ENCODE data around the gene HS6ST3.

DNA sequence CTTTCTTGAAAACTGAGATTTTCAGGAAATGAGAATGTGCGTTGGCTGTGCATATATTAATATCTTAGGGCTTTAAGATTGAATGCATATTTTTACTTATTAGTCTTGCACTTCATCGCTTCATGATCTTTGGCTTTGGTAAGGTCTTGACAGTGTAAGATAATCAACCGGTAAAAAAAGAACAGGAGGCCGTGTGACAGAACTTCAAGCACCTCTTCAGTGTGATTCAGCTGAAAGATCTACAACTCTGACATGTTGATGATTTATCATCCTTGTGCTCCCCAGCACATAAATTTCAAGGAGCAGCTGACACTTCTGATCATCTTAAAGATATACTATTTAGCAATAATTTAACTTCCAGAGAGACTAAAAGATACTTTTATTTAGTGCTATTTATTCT lies 195.1 kb downstream of the HS6ST3 start:
- TF ChIP-seq HMG20A (CRISPR knock-in tag; IDR thresholded peaks at IDR 0.05; ENCODE audit: borderline replicate concordance) (no peak), ZC3H4 (CRISPR knock-in tag; IDR thresholded peaks at IDR 0.05; ENCODE audit: borderline replicate concordance) (no peak), POLR2AphosphoS5 (IDR thresholded peaks at IDR 0.05; ENCODE audit: low read depth, low read length) (no peak), BRCA1 (CRISPR knock-in tag; IDR thresholded peaks at IDR 0.05) (no peak), GLI4 (CRISPR knock-in tag; IDR thresholded peaks at IDR 0.05; ENCODE audit: borderline replicate concordance) (no peak), ZFAT (CRISPR knock-in tag; conservative IDR thresholded peaks at IDR 0.05) (no peak), EP300 (IDR thresholded peaks at IDR 0.05; ENCODE audit: low read depth in 2 of 2, low read length in 2 of 2) (no peak), EP300 (CRISPR knock-in tag; IDR thresholded peaks at IDR 0.05; ENCODE audit: borderline replicate concordance) (no peak)
- TF ChIP-seq, protein P1, sequence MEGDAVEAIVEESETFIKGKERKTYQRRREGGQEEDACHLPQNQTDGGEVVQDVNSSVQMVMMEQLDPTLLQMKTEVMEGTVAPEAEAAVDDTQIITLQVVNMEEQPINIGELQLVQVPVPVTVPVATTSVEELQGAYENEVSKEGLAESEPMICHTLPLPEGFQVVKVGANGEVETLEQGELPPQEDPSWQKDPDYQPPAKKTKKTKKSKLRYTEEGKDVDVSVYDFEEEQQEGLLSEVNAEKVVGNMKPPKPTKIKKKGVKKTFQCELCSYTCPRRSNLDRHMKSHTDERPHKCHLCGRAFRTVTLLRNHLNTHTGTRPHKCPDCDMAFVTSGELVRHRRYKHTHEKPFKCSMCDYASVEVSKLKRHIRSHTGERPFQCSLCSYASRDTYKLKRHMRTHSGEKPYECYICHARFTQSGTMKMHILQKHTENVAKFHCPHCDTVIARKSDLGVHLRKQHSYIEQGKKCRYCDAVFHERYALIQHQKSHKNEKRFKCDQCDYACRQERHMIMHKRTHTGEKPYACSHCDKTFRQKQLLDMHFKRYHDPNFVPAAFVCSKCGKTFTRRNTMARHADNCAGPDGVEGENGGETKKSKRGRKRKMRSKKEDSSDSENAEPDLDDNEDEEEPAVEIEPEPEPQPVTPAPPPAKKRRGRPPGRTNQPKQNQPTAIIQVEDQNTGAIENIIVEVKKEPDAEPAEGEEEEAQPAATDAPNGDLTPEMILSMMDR (CRISPR knock-in tag; IDR thresholded peaks at IDR 0.05): no peak
- TF ChIP-seq, protein P2, sequence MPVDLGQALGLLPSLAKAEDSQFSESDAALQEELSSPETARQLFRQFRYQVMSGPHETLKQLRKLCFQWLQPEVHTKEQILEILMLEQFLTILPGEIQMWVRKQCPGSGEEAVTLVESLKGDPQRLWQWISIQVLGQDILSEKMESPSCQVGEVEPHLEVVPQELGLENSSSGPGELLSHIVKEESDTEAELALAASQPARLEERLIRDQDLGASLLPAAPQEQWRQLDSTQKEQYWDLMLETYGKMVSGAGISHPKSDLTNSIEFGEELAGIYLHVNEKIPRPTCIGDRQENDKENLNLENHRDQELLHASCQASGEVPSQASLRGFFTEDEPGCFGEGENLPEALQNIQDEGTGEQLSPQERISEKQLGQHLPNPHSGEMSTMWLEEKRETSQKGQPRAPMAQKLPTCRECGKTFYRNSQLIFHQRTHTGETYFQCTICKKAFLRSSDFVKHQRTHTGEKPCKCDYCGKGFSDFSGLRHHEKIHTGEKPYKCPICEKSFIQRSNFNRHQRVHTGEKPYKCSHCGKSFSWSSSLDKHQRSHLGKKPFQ (CRISPR knock-in tag; IDR thresholded peaks at IDR 0.05; ENCODE audit: insufficient replicate concordance): no peak
- TF ChIP-seq, protein P3, sequence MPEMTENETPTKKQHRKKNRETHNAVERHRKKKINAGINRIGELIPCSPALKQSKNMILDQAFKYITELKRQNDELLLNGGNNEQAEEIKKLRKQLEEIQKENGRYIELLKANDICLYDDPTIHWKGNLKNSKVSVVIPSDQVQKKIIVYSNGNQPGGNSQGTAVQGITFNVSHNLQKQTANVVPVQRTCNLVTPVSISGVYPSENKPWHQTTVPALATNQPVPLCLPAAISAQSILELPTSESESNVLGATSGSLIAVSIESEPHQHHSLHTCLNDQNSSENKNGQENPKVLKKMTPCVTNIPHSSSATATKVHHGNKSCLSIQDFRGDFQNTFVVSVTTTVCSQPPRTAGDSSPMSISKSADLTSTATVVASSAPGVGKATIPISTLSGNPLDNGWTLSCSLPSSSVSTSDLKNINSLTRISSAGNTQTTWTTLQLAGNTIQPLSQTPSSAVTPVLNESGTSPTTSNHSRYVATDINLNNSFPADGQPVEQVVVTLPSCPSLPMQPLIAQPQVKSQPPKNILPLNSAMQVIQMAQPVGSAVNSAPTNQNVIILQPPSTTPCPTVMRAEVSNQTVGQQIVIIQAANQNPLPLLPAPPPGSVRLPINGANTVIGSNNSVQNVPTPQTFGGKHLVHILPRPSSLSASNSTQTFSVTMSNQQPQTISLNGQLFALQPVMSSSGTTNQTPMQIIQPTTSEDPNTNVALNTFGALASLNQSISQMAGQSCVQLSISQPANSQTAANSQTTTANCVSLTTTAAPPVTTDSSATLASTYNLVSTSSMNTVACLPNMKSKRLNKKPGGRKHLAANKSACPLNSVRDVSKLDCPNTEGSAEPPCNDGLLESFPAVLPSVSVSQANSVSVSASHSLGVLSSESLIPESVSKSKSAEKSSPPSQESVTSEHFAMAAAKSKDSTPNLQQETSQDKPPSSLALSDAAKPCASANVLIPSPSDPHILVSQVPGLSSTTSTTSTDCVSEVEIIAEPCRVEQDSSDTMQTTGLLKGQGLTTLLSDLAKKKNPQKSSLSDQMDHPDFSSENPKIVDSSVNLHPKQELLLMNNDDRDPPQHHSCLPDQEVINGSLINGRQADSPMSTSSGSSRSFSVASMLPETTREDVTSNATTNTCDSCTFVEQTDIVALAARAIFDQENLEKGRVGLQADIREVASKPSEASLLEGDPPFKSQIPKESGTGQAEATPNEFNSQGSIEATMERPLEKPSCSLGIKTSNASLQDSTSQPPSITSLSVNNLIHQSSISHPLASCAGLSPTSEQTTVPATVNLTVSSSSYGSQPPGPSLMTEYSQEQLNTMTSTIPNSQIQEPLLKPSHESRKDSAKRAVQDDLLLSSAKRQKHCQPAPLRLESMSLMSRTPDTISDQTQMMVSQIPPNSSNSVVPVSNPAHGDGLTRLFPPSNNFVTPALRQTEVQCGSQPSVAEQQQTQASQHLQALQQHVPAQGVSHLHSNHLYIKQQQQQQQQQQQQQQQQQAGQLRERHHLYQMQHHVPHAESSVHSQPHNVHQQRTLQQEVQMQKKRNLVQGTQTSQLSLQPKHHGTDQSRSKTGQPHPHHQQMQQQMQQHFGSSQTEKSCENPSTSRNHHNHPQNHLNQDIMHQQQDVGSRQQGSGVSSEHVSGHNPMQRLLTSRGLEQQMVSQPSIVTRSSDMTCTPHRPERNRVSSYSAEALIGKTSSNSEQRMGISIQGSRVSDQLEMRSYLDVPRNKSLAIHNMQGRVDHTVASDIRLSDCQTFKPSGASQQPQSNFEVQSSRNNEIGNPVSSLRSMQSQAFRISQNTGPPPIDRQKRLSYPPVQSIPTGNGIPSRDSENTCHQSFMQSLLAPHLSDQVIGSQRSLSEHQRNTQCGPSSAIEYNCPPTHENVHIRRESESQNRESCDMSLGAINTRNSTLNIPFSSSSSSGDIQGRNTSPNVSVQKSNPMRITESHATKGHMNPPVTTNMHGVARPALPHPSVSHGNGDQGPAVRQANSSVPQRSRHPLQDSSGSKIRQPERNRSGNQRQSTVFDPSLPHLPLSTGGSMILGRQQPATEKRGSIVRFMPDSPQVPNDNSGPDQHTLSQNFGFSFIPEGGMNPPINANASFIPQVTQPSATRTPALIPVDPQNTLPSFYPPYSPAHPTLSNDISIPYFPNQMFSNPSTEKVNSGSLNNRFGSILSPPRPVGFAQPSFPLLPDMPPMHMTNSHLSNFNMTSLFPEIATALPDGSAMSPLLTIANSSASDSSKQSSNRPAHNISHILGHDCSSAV (CRISPR knock-in tag; IDR thresholded peaks at IDR 0.05; ENCODE audit: borderline replicate concordance): no peak
